Epidermal melanocyte (primary cell): ENCODE results near the gene ZSCAN30.
A peak's percentile ranks its signal among the peaks of the same experiment; 100 is the strongest.

Source experiments
- DNase-seq: peaks from one replicate; pipeline ENCODE4 v3.0.0; 2011; ENCODE audit warnings: low spot score; ENCODE audit not compliant: insufficient read length

The ZSCAN30 gene

DNA sequence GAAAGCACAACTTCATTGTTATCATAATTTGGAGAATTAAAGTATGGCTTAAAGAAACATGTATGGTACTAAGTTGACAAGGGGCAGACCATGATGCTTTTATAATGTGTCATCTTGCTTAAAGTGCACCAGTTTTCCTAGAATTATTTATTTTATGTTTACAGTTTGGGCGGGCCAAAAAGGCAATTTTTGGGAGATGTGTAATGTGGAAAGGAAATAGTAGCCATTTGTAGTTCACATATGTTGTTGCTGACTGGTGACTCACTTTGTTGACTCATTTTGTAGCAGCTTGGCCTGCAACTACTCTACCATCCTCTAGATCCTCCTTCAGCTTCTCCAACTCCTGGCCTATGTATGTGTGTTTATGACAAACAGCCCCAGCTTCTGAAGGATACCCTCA, 7.7 kb downstream of the ZSCAN30 start:
- DNase-seq: peak; percentile 32

DNA sequence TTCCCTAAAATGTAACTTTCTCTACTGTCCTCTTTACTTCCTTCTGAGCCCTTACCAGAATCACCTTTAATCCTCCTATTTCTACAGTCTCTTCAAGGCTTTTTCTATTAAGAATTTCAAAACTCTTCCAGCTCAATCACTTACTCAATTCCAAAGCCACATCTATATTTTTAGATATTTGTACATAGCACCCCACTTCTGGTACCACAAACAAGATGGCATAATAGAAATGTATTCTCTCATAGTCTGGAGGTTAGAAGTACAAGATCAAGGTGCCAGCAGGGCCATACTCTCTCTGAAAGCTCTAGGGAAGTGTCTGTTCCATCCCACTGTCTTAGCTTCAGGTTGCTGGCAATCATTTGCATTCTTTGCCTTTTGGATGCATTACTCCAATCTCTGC, 11.1 kb downstream of the ZSCAN30 start:
- DNase-seq: no peak

DNA sequence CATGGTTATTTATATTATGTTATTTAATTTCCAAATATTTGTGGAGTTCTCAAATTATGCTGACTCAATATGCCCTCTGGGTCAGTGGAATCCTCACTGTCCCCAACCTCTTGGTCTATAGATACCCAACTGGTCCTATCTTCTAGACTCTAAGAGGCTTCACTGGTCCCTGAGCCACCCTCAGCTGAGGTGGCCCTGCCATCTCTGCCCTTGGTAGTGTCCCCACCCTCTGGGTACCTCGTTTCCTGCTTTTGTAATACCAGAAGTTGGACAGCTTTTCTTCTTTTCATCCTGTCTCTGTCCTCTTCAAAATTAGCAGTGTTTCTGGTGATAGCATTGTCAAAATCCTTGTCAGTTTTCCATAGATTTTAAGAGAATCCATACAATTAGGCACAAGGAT, 11.9 kb downstream of the ZSCAN30 start:
- no peak for DNase-seq

DNA sequence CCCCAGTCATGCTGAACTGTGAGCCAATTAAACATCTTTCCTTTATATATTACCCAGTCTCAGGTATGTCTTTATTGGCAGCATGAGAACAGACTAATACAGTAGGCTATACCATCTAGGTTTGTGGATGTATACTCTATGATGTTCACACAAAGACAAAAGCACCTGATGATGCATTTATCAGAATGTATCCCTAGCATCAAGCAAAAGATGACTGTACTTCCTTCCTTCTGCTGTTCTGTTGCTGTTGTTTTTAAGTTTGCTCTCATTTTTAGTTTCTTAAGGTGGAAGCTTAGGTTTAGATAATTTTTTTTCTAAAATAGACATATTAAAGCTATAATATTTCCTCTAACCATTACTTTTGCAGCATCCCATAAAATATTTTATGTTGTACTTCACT, 12.4 kb downstream of the ZSCAN30 start:
- DNase-seq: no peak

DNA sequence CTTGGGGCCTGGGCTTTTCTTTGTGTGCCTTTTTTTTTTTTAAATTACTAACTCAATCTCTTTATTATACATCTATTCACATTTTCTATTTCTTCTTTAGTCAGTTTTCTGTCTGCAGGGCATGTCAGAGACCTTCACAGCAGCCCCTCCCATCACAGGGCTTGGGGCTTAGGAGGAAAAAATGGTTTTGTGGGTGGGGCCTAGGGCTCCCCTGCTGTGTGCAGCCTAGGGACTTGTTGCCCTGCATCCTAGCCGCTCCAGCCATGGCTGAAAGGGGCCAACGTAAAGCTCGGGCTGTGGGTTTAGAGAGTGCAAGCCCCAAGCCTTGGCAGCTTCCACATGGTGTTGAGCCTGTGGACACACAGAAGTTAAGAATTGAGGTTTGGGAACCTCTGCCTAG, 13.8 kb downstream of the ZSCAN30 start:
- DNase-seq: no peak

DNA sequence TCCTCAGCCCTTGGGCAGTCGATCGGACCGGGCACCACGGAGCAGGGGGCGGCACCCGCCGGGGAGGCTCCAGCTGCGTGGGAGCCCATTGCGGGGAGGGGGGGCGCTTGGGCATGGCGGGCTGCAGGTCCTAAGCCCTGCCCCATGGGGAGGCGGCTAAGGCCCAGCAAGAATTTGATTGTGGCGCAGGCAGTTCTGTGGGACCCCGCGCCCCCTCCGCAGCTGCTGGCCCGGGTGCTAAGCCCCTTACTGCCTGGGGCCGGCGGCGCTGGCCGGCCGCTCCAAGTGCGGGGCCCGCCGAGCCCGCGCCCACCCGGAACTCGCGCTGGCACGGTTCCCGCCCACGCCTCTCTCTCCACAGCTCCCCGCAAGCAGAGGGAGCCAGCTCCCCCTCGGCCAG, 18.4 kb downstream of the ZSCAN30 start:
- no peak for DNase-seq

DNA sequence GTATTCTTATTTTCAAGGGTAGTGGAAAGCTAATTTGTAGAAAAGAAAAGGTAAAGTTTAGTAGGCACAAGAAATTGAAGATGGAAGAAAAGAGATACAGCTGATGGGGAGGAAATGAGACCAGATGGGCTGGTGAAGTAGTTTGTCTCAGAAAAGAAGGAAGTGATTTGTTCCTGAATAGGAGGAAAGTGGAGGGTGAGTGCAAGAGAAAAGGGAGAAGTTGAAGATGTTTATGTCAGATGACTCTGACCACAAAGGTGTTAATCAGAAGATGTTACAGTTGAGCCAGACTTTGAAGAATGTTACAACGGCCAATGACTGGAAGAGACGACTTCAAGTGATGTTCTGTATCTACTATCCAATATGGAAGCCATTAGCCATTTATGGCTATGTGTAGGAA, 21.2 kb downstream of the ZSCAN30 start:
- DNase-seq: no peak

DNA sequence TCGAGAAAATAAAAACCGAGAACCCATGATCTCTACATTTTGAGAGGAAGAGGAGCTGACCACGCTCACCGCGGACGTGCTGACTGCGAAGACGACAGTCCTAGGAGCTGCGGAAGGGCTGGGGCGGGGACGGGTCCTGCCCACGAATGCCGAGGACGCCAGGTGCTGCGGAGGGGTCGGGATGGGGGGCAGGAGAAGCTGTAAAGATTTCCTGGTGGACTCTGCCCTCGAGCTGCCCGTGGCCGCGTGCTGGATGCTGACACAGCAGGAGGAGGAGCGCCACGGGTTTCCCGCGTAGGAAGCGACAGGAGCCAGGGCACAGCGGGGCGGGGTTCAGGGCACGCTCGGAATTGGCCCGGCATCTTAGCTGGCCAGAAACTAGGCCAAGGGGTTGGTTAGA, 22.2 kb downstream of the ZSCAN30 start:
- no peak for DNase-seq

DNA sequence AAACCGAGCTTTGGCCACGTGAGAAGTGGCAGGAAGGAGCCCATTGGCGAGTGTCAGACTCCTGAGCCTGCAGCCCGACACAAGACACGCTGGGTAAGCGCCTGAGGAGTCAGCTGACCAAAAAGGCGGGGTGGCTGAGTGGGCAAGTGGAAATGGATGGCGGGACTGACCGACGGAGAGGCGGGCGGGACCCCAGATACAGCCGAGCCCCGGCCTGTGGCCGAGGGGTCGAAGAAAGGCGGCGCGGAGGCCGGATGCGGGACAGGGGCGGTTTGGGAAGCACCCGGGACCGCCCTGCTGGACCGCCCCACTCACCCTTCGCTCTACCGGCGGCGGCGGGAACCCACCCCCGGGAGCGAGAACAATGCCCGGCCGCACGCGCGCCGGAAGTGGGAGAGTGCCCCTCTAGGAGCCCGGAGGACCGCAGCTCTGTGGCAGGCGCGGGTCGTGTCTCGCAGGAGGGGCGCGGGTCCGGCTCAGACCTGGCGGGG, 22.8 kb downstream of the ZSCAN30 start:
- DNase-seq: no peak

DNA sequence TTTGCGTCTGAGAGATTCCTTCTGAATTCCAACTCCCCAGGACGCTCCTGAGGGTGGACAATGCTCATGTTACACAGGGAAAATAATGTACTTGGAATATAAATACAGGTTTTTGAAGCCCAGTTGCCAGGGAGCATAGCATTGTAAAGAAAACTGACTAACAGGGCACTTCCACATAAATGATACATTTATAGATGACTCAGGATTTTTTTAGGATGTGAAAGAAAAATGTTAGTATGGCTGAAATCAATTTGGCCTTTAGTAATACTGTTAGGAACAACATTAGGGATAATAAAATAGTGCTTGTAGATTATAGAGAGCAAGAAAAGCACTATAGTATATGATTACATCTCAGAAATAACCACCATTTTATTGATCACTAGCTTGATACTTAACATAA, 25.6 kb downstream of the ZSCAN30 start:
- DNase-seq: no peak

DNA sequence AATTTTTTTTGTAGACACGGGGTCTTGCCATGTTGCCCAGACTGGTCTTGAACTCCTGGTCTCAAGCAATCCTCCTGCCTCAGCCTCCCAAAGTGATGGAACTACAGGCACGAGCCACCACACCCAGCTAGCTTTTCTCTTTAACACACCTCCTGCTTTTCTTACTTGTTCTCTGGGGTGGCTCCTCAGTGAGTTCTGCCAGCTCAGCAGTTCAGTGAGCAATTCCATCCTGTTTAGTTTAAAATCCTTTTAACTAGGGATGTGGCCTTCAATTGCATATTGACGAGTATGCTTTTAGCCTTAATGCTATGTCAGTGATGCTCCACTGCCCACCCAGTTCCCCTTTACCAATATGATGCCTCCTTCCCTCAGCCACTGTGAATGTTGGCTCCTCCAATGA, 33.1 kb downstream of the ZSCAN30 start:
- DNase-seq: no peak

DNA sequence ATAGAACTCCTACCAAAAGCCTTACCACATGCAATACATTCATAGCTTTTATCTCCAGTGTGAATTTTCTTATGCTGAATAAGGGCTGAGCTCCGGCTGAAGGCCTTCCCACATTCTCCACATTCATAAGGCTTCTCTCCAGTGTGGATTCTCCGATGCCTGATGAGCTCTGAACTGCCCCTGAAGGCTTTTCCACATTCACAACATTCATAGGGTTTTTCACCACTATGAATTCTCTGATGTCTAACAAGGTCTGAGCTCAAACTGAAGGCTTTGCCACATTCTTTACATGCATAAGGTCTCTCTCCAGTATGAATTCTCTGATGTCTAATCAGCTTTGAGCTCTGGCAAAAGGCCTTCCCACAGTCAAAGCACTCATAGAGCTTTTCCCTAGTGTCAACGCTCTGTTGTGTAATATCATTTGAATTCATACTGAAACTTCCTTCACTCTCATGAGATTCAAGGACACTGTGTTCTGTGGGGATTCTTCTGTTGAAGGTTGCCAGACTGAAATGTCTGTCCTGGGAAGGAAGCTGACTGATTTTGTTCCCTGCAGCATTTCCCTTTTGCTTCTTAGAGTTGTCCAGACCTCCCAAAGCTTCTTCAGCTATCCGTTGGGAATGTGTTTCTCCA, 36.3 kb downstream of the ZSCAN30 start:
- DNase-seq: no peak

DNA sequence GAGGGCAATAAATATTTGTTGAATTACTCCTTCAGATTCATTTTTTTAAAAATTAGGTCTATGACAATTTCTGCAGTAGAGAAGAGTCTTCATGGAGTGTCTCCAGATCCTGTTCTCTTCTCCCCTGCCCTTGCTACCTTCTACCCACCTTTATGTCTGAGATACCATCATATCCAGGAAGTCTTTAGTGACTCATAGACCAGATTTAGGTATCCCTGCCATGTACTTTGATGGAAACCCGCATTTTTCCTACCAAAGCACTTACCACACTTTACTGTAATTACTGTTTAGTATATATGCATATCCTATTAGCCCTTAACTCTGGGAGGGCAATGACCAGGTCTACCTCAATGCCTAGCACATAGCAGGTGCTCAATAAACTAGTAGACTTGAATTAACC, 37.6 kb downstream of the ZSCAN30 start:
- DNase-seq: no peak

DNA sequence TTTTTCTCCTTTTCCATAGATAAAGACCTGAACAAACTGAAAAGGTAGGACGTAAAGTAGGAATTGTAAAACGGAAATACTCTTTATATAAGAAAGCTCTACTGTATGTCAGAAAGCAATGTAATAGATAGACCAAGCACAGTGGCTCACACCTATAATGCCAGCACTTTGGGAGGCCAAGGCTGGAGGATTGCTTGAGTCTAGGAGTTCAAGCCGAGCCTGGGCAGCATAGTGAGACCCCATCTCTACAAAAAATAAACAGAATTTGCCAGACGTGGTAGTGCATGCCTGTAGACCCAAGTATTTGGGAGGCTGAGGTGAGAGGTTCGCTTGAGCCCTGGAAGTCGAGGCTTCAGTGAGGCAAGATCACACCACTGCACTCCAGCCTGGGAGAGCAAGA, 41.6 kb downstream of the ZSCAN30 start:
- no peak for DNase-seq

DNA sequence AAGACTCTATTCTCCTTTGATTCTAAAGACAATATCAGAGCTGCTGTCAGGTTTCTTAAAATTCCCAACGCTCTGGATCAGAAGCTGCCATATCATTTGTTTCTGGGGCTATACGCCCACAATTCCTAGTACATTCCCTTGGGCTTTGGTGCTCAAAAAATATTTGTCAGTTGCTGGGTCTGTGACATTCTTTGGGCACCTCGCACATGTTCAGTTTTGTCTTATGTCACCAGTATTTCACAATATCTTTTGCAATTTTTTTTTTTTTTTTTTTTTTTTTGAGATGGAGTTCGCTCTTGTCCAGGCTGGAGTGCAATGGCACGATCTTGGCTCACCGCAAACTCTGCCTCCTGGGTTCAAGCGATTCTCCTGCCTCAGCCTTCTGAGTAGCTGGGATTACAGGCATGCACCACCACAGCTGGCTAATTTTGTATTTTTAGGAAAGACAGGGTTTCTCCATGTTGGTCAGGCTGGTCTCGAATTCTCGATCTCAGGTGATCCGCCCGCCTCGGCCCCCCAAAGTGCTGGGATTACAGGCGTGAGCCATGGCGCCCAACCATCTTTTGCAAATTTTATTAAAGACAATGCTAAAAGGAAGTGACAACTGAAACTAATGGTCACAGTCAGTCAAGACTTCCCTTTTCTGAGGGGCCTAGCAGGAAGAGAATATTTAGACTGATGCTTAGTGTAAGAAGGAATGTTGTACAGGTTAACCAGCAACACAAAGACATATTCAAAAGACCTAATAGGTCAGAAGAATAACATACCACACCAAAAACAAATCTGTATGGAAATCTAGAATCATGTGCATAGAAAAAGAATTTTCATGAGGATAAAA, 42.4 kb downstream of the ZSCAN30 start:
- no peak for DNase-seq

DNA sequence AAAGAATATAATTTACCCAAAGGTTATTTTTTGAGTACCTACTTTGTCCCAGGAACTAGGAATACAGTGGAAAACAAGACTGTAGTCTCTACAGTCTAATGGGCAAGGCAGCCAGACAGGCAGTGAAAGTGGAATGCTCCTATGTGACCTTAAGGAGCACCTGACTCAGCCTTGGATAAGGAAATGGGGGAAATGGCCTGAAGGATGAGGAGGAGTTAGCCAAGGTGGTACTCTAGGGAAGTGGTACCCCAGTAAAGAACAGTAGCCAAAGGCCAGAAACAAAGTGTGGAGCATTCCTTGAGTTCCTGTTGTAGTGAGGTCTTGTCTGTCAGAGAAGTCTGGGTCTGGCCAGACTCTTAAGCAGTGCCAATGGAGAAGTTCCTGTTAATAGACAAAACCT, 43.2 kb downstream of the ZSCAN30 start:
- no peak for DNase-seq

DNA sequence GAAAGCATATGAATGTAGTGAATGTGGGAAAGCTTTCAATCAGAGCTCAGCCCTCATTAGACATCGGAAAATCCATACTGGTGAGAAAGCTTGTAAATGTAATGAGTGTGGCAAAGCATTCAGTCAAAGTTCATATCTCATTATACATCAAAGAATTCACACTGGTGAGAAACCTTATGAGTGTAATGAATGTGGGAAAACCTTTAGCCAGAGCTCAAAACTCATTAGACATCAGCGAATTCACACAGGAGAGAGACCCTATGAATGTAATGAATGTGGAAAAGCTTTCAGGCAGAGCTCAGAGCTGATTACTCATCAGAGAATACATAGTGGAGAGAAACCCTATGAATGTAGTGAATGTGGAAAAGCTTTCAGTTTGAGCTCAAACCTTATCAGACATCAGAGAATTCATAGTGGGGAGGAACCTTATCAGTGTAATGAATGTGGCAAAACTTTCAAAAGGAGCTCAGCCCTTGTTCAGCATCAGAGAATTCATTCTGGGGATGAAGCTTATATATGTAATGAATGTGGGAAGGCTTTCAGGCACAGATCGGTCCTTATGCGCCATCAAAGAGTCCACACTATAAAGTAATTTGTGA, 44.2 kb downstream of the ZSCAN30 start:
- no peak for DNase-seq

DNA sequence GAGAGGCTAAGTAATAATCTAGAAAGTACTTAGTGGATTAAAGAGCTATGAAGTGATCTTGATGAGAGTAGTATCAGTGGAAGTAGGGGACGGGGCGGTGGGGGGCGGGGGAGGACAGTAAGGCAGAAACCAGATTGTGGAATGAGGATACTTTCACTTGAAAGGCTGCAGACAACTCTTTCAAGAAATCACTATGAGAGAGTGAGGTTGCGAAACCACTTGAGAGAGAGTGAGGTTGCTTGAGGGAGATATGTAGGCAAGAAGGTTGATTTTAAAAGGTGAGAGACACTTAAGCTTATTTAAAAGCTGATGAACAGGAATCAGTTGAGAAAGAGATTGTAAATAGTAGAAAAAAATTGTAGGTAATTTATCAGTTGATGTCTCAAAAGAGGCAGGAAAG, 45.4 kb downstream of the ZSCAN30 start:
- DNase-seq: no peak

DNA sequence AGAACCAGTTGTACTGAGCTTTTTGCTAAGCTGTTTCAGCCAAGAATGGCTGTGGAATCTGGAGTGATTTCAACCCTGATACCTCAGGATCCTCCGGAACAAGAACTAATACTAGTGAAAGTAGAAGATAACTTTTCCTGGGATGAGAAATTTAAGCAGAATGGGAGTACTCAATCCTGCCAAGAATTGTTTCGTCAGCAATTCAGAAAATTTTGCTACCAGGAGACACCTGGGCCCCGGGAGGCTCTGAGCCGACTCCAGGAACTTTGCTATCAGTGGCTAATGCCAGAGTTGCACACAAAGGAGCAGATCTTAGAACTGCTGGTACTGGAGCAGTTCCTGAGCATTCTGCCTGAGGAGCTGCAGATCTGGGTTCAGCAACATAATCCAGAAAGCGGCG, 47.6 kb downstream of the ZSCAN30 start:
- no peak for DNase-seq

DNA sequence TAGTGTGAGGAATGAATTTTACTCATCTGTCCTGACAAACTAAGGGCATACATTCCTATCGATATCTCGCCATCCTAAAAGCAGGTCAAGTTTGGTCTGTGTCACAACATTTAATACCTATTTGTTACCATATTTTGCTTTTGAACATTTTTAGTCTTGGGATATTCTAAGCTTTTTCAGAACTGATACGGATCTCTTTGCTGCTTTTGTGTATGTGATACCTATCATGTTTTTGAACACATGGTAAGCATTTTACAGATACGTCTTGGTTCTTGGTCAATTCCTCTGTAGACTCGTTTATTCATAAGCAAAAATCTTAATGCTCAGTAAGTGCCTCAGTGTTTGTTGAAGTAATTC, 48.6 kb downstream of the ZSCAN30 start:
- no peak for DNase-seq

DNA sequence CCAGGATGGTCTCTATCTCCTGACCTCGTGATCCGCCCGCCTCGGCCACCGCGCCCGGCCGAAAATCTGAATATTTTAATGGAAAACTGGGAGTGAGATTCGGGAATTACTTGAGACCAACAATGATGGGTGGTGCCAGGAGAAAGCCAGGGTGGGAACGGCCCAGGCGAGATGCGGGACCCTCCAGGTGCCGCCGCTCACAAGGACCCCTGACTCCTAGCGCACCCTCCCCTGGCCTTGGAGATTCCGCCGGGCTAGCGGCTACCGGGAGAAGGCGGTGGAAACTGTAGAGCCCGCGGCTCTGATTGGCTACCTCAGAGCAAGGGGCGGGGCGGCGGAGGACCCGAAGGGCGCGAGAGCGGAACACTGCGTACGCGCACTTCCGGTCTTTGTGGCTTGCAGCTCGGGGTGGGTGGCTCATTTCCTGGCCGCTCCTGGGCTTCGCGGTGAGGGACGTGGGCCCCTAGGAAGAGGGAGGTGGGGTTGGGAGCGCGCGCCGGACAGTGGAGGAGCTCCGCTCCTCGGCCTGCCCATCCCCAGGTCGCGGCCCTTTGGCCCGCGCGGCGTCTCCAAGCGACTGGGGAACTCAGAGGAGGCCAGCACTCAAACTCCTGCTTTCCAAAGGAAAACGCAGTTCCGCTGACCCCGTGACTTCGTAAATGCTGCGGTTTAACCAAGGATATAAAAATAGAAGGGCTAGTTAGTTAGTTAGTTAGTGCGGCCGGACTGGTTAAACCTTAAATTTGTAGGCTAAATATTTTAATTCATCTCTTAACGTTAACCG, 49.2 kb downstream of the ZSCAN30 start, which contains the start of gene ZNF397:
Gene ZNF397, plus strand, starts transcription at position 371 of the 784 bp plus-strand sequence. CDS start 1,437 bp downstream, outside the sequence.
- DNase-seq: peak; percentile 86

DNA sequence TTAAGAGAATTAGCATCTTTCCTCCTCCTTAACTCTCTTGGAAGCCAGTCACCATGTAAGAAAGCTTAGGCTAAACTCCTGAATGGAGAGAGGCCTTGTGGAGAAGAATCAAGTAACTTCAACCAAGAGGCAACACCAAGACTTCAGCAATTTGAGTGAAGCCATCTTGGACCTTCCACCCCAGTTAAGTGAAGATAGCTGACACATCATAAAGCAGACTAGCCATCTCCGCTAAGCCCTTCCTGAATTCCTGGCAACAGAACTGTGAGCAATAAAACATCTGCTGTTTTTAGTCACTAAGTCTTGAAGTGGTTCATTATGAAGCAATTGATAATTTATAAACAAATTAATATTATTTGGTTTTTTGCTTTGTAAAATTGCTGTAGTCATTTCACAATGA, 50.7 kb downstream of the ZSCAN30 start:
- no peak for DNase-seq
